ENCODE data around the gene ACSL5. TPM values are rescaled to one million over a fixed set of nuclear protein-coding genes. Genes with fewer than 3 reads are reported as not detected.

The ACSL5 gene
- total and polyA plus RNA-seq, 2 of the 4 experiments (the other 2 are of a cell fraction): 0.87 to 1.3 TPM

- no peak for TF ChIP-seq USF2 (IDR thresholded peaks at IDR 0.05; ENCODE audit: low read depth, low read length)
Measured at GRCh38 chr10:112447620-112447928, 73.7 kb downstream of the ACSL5 start (continued).

- Histone ChIP-seq H3K27ac (ENCODE audit: insufficient read depth, low read length) (no peak overlapping the region), H2BK20ac (ENCODE audit: low read depth, low read length) (no peak overlapping the region), H4K8ac (ENCODE audit: low read depth in 2 of 2, low read length in 2 of 2) (no peak overlapping the region), H4K20me1 (ENCODE audit: insufficient read depth, low read length) (no peaks in the 10 kb centered on the region), H3K4me1 (ENCODE audit: control insufficient read depth, insufficient read depth, low read length) (no peaks in the 10 kb centered on the region), H3K14ac (replicated peaks; ENCODE audit: low read depth, low read length) (no peak overlapping the region), H3K56ac (ENCODE audit: extremely low read depth, insufficient read depth, low read length) (no peak overlapping the region), H3K9me3 (ENCODE audit: control insufficient read depth, insufficient read depth, low read length) (no peaks in the 10 kb centered on the region), H2AK5ac (ENCODE audit: low read depth, low read length) (no peak overlapping the region), H3K4me2 (ENCODE audit: low read depth, low read length) (no peak overlapping the region), H3K9me1 (ENCODE audit: insufficient read depth, low read length) (no peaks in the 10 kb centered on the region), H2BK120ac (ENCODE audit: low read depth, low read length) (no peak overlapping the region), H3K4ac (ENCODE audit: low read depth, low read length) (no peak overlapping the region), H3K4me3 (ENCODE audit: insufficient read depth, low read depth, low read length) (no peak overlapping the region), H3K23ac (ENCODE audit: low read depth, low read length) (no peak overlapping the region), H2AK9ac (replicated peaks; ENCODE audit: low read depth, low read length, poor library complexity) (no peak overlapping the region), H4K91ac (ENCODE audit: insufficient read depth, low read depth, low read length) (no peak overlapping the region), H2BK5ac (ENCODE audit: low read depth, low read length, poor library complexity, severe bottlenecking) (no peak overlapping the region), H4K5ac (ENCODE audit: low read depth, low read length) (no peak overlapping the region), H3K36me3 (ENCODE audit: control insufficient read depth, insufficient read depth, low read length) (no peaks in the 10 kb centered on the region; the same call in 1 of the 2 replicates), H2BK15ac (ENCODE audit: low read depth, low read length) (no peak overlapping the region), H3K79me1 (ENCODE audit: low read depth in 1 of 2, low read length in 2 of 2) (peaks cover 24 to 28% of the 10 kb centered on the region in 2 experiments), H3K9ac (ENCODE audit: low read depth, low read length) (no peak overlapping the region), H3K27me3 (ENCODE audit: control insufficient read depth, insufficient read depth, low read length) (no peaks in the 10 kb centered on the region), H2AFZ (replicated peaks; ENCODE audit: low read length, poor library complexity) (no peak overlapping the region), H3K18ac (ENCODE audit: low read depth, low read length) (no peak overlapping the region)
- DNase-seq: no peak
- intact Hi-C loops (cut with micrococcal nuclease): no loop called here
- BruUV-seq (replicated peaks): no TSS peak
- dilution Hi-C loops (cut with HindIII; ENCODE audit: low sequenced_read_pairs, unreplicated experiment): no loop called here
- in situ Hi-C loops (cut with MboI; ENCODE audit: low sequenced_read_pairs): loop anchor here (10.0 kb wide), 1 partner anchor 264 kb away; the partner anchor contains the start of gene GPAM
- no peak for TF ChIP-seq FOS (IDR thresholded peaks at IDR 0.05; ENCODE audit: low read depth, low read length)
- TF ChIP-seq CTCF (conservative IDR thresholded peaks at IDR 0.05; ENCODE audit: low read depth, low read length): no peak
- no peak for TF ChIP-seq MXI1 (IDR thresholded peaks at IDR 0.05; ENCODE audit: borderline replicate concordance, low read depth, low read length)
- no peak for TF ChIP-seq MAFK (IDR thresholded peaks at IDR 0.05; ENCODE audit: low read depth, low read length)
- no peak for TF ChIP-seq SMC3 (IDR thresholded peaks at IDR 0.05; ENCODE audit: low read depth, low read length)
- no peak for TF ChIP-seq NFE2L2 (IDR thresholded peaks at IDR 0.05; ENCODE audit: low read depth, low read length)
- no peak for TF ChIP-seq RAD21 (IDR thresholded peaks at IDR 0.05; ENCODE audit: low read length)
- no peak for TF ChIP-seq USF2 (IDR thresholded peaks at IDR 0.05; ENCODE audit: low read depth, low read length)
- TF ChIP-seq CHD1 (IDR thresholded peaks at IDR 0.05; ENCODE audit: low read depth, low read length): no peak
- no peak for TF ChIP-seq RFX5 (IDR thresholded peaks at IDR 0.05; ENCODE audit: low read depth, low read length)
- no peak for TF ChIP-seq RCOR1 (IDR thresholded peaks at IDR 0.05; ENCODE audit: insufficient replicate concordance, low read length)
- no peak for ATAC-seq (ENCODE audit: low read depth)
- ChIA-PET POLR2A (ENCODE audit: unreplicated experiment) (no interaction called here), CTCF (no interaction called here)
- no CpG with 5 or more reads among the region's 4 CpGs for WGBS, 2 experiments (ENCODE audit: extremely low coverage in 2 of 2, insufficient read length in 1 of 2)
Measured at GRCh38 chr10:112448888-112449287, 75.0 kb downstream of the ACSL5 start.

Data from IMR-90 (cell line).